Esophagus squamous epithelium (tissue), 4 donors: ENCODE measurements around the gene VNN1.
"Not testable (repeated sequence)": the region's sequence is repeated elsewhere in the genome, so short reads cannot be mapped to it uniquely, and the experiment has no call there.

ENCODE experiments used
- CTCF ChIP-seq, 6 experiments: fragments of 450-650 bp in 4 of 6; fragments of 200-600 bp in 2 of 6; sonication (generic) in 2 of 6; IDR thresholded peaks; one replicate each; pipeline ENCODE4 v1.5.1; 2016 to 2019; ENCODE audit warnings: antibody characterized with exemption in 6 of 6, mild to moderate bottlenecking in 4 of 6, moderate library complexity in 4 of 6
- POLR2A ChIP-seq, 4 donors: fragments of 450-650 bp; IDR thresholded peaks; one replicate each; pipeline ENCODE4 v1.6.1; 2017; ENCODE audit warnings: antibody characterized with exemption in 4 of 4, mild to moderate bottlenecking in 4 of 4, moderate library complexity in 3 of 4

DNA sequence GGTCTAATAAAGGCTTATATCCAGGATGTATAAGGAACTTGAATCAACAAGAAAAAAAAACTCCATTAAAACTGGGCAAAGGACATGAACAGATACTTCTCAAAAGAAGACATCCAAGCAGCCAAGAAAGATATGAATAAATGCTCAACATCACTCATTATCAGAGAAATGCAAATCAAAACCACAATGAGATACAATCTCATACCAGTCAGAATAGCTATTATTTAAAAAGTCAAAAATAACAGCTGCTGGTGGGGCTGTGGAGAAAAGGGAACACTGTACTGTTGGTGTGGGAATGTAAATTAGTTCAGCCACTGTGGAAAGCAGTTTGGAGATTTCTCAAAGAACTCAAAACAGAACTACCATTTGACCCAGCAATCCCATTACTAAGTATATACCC is 34.8 kb downstream of the VNN1 start:
- TF ChIP-seq CTCF, POLR2A (IDR thresholded peaks at IDR 0.05): not testable (repeated sequence)
